ENCODE data around the gene IRF6.

DNA sequence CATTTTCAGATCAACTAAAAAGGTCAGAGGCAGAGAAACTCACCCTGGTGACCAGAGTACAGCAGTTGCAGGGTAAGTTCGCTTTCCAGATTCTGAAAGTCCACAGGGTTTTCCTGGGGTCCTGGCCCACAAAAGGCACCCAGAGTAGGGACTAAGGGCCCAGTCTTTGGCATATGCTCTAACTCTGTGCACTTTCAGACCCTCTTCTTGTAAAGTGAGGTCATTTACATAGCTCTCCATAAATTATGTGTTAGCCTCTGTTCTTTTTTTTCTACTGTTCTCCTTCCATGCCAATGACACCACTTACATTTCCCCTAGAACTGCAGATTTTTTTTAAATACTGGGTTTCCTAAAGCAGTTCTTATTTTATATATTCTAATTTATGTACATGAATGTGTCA is 27.8 kb downstream of the IRF6 start:
- TF ChIP-seq, protein P1, sequence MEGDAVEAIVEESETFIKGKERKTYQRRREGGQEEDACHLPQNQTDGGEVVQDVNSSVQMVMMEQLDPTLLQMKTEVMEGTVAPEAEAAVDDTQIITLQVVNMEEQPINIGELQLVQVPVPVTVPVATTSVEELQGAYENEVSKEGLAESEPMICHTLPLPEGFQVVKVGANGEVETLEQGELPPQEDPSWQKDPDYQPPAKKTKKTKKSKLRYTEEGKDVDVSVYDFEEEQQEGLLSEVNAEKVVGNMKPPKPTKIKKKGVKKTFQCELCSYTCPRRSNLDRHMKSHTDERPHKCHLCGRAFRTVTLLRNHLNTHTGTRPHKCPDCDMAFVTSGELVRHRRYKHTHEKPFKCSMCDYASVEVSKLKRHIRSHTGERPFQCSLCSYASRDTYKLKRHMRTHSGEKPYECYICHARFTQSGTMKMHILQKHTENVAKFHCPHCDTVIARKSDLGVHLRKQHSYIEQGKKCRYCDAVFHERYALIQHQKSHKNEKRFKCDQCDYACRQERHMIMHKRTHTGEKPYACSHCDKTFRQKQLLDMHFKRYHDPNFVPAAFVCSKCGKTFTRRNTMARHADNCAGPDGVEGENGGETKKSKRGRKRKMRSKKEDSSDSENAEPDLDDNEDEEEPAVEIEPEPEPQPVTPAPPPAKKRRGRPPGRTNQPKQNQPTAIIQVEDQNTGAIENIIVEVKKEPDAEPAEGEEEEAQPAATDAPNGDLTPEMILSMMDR (conservative IDR thresholded peaks at IDR 0.05; ENCODE audit: low read length), result no peak
- TF ChIP-seq EZH2phosphoT487 (IDR thresholded peaks at IDR 0.05; ENCODE audit: borderline replicate concordance, low read depth, low read length), result no peak

Data from OCI-LY7 (cell line).